Measurements from ENCODE around the gene TGM4.

The TGM4 gene

GRCh38 chr3:44880284-44880683 lies 5.9 kb downstream of the TGM4 start:
- no peak overlapping the region for H3K4me3 ChIP-seq (ENCODE audit: low read length)
- TF ChIP-seq CTCF (IDR thresholded peaks at IDR 0.05; ENCODE audit: insufficient read depth, low read depth, low read length, missing control alignments) = no peak
- DNase-seq (ENCODE audit: low read depth) = no peak

GRCh38 chr3:44883213-44883955 lies 9.0 kb downstream of the TGM4 start:
- TF ChIP-seq CTCF (IDR thresholded peaks at IDR 0.05; ENCODE audit: insufficient read depth, low read depth, low read length, missing control alignments) = no peak
- peak; percentile 80 for DNase-seq (ENCODE audit: low read depth)
- no peak overlapping the region for H3K4me3 ChIP-seq (ENCODE audit: low read length)

- DNase-seq (ENCODE audit: low read depth) = peak; percentile 93
- no peak for TF ChIP-seq CTCF (IDR thresholded peaks at IDR 0.05; ENCODE audit: insufficient read depth, low read depth, low read length, missing control alignments)
Observed at GRCh38 chr3:44883999-44884431, 9.6 kb downstream of the TGM4 start.

GRCh38 chr3:44885618-44886017 lies 11.2 kb downstream of the TGM4 start:
- H3K4me3 ChIP-seq (ENCODE audit: low read length) = no peak overlapping the region
- no peak for TF ChIP-seq CTCF (IDR thresholded peaks at IDR 0.05; ENCODE audit: insufficient read depth, low read depth, low read length, missing control alignments)
- peak; percentile 97 for DNase-seq (ENCODE audit: low read depth)

More at GRCh38 chr3:44883999-44884431, 9.6 kb downstream of the TGM4 start:
- no peak overlapping the region for H3K4me3 ChIP-seq (ENCODE audit: low read length)

DNA sequence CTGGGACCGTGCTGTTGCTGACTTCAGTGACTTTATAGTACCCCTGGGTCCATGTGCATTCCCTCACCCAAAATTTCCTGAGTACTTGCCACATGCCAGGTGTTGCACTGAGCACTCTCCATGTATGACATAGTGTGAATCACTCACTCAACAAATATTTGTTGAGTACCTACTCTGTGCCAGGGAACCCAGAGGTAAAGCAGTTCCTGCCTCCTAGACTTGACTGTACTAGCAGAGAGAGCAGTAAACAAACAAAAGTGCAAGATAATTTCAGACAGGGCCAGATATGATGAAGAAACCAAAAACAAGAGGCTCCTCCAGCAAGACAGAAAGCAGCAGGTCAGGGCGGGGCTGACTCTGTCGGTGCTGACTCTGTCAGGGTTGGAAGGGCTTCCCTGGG lies 12.2 kb downstream of the TGM4 start:
- no peak overlapping the region for H3K4me3 ChIP-seq (ENCODE audit: low read length)
- TF ChIP-seq CTCF (IDR thresholded peaks at IDR 0.05; ENCODE audit: insufficient read depth, low read depth, low read length, missing control alignments) = no peak
- peak; percentile 97 for DNase-seq (ENCODE audit: low read depth)

DNA sequence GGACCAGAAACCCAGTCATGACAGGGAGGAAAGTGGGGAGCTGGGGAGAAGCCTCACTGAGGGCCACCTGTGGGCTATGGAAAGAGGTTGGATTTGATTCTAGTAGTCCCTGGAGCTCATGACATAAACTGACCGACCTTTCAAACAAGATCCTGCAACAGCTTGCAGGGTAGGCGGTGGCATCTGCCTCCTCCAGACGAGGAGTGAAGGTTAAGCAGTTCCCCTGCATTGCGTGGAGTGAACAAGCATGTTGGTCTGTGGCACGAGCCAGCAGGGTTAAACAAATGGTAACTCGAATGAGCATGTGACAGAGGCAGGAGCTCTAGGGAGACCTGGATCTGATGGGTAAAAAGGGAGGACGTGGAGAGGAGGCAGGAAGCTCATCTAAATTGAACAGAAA lies 12.7 kb downstream of the TGM4 start:
- TF ChIP-seq CTCF (IDR thresholded peaks at IDR 0.05; ENCODE audit: insufficient read depth, low read depth, low read length, missing control alignments) = no peak
- H3K4me3 ChIP-seq (ENCODE audit: low read length) = no peak overlapping the region

DNA sequence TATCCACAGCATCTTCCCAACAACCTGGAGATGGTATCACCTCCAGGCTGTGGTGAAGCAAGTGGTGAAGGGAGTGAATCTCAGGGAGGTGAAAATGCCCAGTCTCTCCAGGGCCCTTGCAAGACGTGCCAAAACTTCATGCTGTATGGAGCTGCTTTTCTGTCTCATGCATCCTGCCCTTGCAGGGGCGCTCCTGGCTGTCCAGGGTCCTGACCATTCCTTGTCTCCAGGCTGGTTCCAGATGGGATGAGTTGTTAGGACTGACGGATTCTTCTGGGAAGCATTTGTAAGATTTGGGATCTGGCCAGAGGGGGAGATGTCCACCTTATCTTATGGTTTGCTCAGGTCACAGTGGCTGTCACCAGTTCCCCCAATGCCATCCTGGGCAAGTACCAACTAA lies 15.8 kb downstream of the TGM4 start:
- H3K4me3 ChIP-seq (ENCODE audit: low read length) = no peak overlapping the region
- TF ChIP-seq CTCF (IDR thresholded peaks at IDR 0.05; ENCODE audit: insufficient read depth, low read depth, low read length, missing control alignments) = no peak
- DNase-seq (ENCODE audit: low read depth) = no peak

More for the DNA sequence above, 12.7 kb downstream of the TGM4 start:
- peak; percentile 57 for DNase-seq (ENCODE audit: low read depth)

Data from epithelial cell of esophagus (primary cell).